ENCODE measurements around the gene CEMIP2.
A peak's percentile ranks its signal among the peaks of the same experiment; 100 is the strongest.

The CEMIP2 gene

DNA sequence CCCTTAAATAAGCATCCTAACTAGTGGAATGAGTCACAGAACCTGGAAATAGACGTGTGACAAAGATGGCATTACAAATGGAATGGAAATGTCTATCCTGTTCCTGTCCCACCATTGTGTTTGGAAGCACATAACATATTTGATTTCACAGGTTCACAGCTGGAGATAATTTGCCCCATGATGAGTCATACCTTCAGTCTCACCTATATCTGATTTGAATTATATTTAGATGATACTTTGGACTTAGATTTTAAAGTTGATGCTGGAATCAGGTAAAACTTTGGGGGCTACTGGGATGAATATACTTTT is 92.5 kb downstream of the CEMIP2 start:
- Histone ChIP-seq H3K4me3 (IDR thresholded peaks at IDR 0.05; ENCODE audit: insufficient read depth, low read depth, low read length) (no peak overlapping the region), H3K36me3 (ENCODE audit: insufficient read depth) (no peaks in the 10 kb centered on the region), H4K20me1 (ENCODE audit: insufficient read depth) (no peaks in the 10 kb centered on the region), H3K4me2 (peak overlapping the region; percentile 27; the same call in 1 of the 2 replicates), H2AFZ (ENCODE audit: low read depth) (no peak overlapping the region), H3K79me2 (ENCODE audit: insufficient read depth, low read depth) (no peaks in the 10 kb centered on the region), H3K4me1 (ENCODE audit: low read depth, poor library complexity, severe bottlenecking) (peaks cover 42% of the 10 kb centered on the region), H3K27ac (no peak overlapping the region), H3K9ac (no peak overlapping the region), H3K27me3 (ENCODE audit: insufficient read depth, low read depth) (no peaks in the 10 kb centered on the region)
- TF ChIP-seq, protein P1, sequence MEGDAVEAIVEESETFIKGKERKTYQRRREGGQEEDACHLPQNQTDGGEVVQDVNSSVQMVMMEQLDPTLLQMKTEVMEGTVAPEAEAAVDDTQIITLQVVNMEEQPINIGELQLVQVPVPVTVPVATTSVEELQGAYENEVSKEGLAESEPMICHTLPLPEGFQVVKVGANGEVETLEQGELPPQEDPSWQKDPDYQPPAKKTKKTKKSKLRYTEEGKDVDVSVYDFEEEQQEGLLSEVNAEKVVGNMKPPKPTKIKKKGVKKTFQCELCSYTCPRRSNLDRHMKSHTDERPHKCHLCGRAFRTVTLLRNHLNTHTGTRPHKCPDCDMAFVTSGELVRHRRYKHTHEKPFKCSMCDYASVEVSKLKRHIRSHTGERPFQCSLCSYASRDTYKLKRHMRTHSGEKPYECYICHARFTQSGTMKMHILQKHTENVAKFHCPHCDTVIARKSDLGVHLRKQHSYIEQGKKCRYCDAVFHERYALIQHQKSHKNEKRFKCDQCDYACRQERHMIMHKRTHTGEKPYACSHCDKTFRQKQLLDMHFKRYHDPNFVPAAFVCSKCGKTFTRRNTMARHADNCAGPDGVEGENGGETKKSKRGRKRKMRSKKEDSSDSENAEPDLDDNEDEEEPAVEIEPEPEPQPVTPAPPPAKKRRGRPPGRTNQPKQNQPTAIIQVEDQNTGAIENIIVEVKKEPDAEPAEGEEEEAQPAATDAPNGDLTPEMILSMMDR (conservative IDR thresholded peaks at IDR 0.05; ENCODE audit: low read depth, low read length), result no peak

DNA sequence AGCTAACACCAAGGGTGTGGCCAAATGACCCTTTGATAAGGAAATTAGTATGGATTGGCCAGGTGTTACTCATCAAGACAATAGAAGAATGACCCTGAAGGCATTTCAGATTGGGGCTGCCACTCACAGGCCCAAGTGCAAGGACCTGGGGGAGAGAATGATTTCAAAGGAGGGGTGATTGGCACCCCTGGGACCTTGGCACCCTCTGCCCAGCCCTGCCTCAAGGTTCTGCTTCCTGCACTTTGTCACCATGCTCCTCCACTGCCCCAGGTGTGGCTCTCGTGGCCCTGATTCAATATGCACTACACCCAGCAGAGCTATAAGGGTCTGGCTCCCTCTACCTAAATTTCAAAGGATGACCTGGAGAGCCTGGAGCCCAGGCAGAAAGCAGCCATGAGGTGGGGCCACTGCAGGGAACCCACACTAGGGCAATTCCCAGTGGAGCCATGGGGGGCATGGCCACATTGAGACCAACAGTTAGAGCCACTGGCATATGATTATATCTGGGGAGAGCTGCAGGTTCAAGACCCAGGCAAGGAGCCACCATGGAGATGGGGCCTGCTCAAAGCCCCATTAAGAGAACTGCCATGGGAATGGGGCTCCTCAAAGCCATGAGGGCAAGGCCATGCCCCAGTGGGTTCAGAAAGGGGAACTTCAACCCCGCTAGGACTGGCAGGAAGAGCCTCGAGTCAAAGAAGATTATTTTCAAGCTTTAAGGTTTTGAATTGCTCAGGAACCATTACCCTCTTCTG is 93.0 kb downstream of the CEMIP2 start:
- H3K4me1 ChIP-seq (ENCODE audit: low read depth, poor library complexity, severe bottlenecking), result peaks cover 42% of the 10 kb centered on the region
- no peak overlapping the region for H2AFZ ChIP-seq (ENCODE audit: low read depth)
- no peak overlapping the region for H3K4me3 ChIP-seq (IDR thresholded peaks at IDR 0.05; ENCODE audit: insufficient read depth, low read depth, low read length)
- no peaks in the 10 kb centered on the region for H3K36me3 ChIP-seq (ENCODE audit: insufficient read depth)
- no peak overlapping the region for H3K27ac ChIP-seq
- H3K27me3 ChIP-seq (ENCODE audit: insufficient read depth, low read depth), result no peaks in the 10 kb centered on the region
- TF ChIP-seq, protein P1 (conservative IDR thresholded peaks at IDR 0.05; ENCODE audit: low read depth, low read length), result no peak
- H3K79me2 ChIP-seq (ENCODE audit: insufficient read depth, low read depth), result no peaks in the 10 kb centered on the region
- no peaks in the 10 kb centered on the region for H4K20me1 ChIP-seq (ENCODE audit: insufficient read depth)
- H3K4me2 ChIP-seq, result peak overlapping the region; percentile 27; the same call in 1 of the 2 replicates
- no peak overlapping the region for H3K9ac ChIP-seq

DNA sequence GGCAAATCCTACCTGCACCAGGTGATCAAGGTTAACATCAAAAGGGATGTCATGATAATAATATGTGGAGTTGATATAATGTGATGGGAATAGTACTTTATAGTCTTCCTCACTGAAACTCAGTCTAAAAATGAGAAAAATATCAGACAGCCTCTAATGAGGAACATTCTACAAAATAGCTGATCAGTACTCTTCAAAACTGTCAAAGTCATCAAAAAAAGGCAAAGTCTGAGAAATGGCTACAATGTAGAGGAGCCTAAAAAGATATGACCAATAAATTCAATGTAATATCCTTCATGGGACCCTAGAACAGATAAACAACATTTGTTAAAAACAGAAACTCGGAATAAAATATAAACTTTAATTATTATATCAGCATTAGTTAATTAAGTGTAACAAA is 95.7 kb downstream of the CEMIP2 start:
- Histone ChIP-seq H3K4me3 (IDR thresholded peaks at IDR 0.05; ENCODE audit: insufficient read depth, low read depth, low read length) (no peak overlapping the region), H3K4me2 (no peak overlapping the region), H3K4me1 (ENCODE audit: low read depth, poor library complexity, severe bottlenecking) (peaks cover 27% of the 10 kb centered on the region), H3K27ac (no peak overlapping the region), H3K9ac (no peak overlapping the region), H2AFZ (ENCODE audit: low read depth) (no peak overlapping the region), H3K36me3 (ENCODE audit: insufficient read depth) (no peaks in the 10 kb centered on the region), H3K79me2 (ENCODE audit: insufficient read depth, low read depth) (no peaks in the 10 kb centered on the region), H3K27me3 (ENCODE audit: insufficient read depth, low read depth) (no peaks in the 10 kb centered on the region), H4K20me1 (ENCODE audit: insufficient read depth) (no peaks in the 10 kb centered on the region)
- TF ChIP-seq, protein P1 (conservative IDR thresholded peaks at IDR 0.05; ENCODE audit: low read depth, low read length), result no peak

DNA sequence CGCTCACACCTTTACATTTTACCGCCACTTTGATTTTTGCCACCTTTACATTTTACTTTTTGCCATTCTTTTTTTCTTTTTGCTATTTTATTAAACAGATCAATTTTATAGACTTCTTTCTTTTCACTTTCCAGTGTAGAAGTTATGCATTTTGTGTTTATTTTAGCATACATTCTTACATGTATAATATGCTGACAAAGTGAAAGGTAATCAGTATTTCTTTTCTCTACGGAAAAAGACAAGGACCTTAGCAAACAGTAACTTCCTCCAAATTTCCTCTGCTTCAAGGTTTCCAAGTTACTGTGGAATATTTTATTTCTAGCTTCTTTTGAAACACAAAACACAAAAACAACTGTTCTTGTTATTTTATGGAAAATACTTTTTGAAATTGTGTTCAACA is 97.0 kb downstream of the CEMIP2 start:
- no peak overlapping the region for H3K4me2 ChIP-seq
- no peaks in the 10 kb centered on the region for H4K20me1 ChIP-seq (ENCODE audit: insufficient read depth)
- no peak overlapping the region for H2AFZ ChIP-seq (ENCODE audit: low read depth)
- H3K79me2 ChIP-seq (ENCODE audit: insufficient read depth, low read depth), result no peaks in the 10 kb centered on the region
- no peaks in the 10 kb centered on the region for H3K27me3 ChIP-seq (ENCODE audit: insufficient read depth, low read depth)
- no peak overlapping the region for H3K4me3 ChIP-seq (IDR thresholded peaks at IDR 0.05; ENCODE audit: insufficient read depth, low read depth, low read length)
- peaks cover 14% of the 10 kb centered on the region for H3K4me1 ChIP-seq (ENCODE audit: low read depth, poor library complexity, severe bottlenecking)
- TF ChIP-seq, protein P1 (conservative IDR thresholded peaks at IDR 0.05; ENCODE audit: low read depth, low read length), result no peak
- no peak overlapping the region for H3K27ac ChIP-seq
- H3K9ac ChIP-seq, result no peak overlapping the region
- no peaks in the 10 kb centered on the region for H3K36me3 ChIP-seq (ENCODE audit: insufficient read depth)
